Tibial artery (tissue), 4 donors: ENCODE data around the gene SLCO4A1.

ENCODE experiments used
- DNase-seq, 2 donors: peaks; one replicate each; pipeline ENCODE4 v3.0.0-alpha.2; 2019
- H3K27ac ChIP-seq, 2 donors: fragments of 200-600 bp; sonication (generic) in 1 of 2; 1 replicate in 1 of 2; 2 replicates in 1 of 2; pipeline ENCODE4 v1.5.1; 2018 to 2019; ENCODE audit warnings: mild to moderate bottlenecking in 1 of 2
- H3K27me3 ChIP-seq, 2 donors: fragments of 200-600 bp; sonication (generic) in 1 of 2; one replicate each; pipeline versions ENCODE4 v1.5.1 to v1.6.0; 2016 to 2019
- H3K36me3 ChIP-seq, 3 donors: fragments of 200-600 bp; sonication (generic) in 2 of 3; one replicate each; pipeline ENCODE4 v1.5.1; 2016 to 2019; ENCODE audit warnings: mild to moderate bottlenecking in 2 of 3
- H3K4me1 ChIP-seq, 4 donors: fragments of 200-600 bp; sonication (generic) in 2 of 4; 1 replicate in 3 of 4; 2 replicates in 1 of 4; pipeline ENCODE4 v1.5.1; 2016 to 2019
- H3K4me3 ChIP-seq, 2 donors: fragments of 200-600 bp; sonication (generic) in 1 of 2; 1 replicate in 1 of 2; 2 replicates in 1 of 2; pipeline ENCODE4 v1.5.1; 2018 to 2019; ENCODE audit warnings: mild to moderate bottlenecking in 2 of 2
- H3K9me3 ChIP-seq, 3 donors: fragments of 200-600 bp; sonication (generic) in 1 of 3; one replicate each; pipeline ENCODE4 v1.5.1; 2016 to 2019
- intact Hi-C: fragments of 100-400 bp; cut with DNase I; formaldehyde crosslinking; loops from one replicate; pipeline ENCODE4 v1.15.0; 2023; ENCODE audit warnings: low total_unique reads
- TF ChIP-seq, protein P1 (sequence below), 2 experiments: fragments of 200-600 bp in 1 of 2; fragments of 450-650 bp in 1 of 2; IDR thresholded peaks; one replicate each; pipeline ENCODE4 v1.5.1; 2017 to 2019; ENCODE audit warnings: antibody characterized with exemption in 2 of 2, mild to moderate bottlenecking in 1 of 2, moderate library complexity in 1 of 2

Gene SLCO4A1

DNA sequence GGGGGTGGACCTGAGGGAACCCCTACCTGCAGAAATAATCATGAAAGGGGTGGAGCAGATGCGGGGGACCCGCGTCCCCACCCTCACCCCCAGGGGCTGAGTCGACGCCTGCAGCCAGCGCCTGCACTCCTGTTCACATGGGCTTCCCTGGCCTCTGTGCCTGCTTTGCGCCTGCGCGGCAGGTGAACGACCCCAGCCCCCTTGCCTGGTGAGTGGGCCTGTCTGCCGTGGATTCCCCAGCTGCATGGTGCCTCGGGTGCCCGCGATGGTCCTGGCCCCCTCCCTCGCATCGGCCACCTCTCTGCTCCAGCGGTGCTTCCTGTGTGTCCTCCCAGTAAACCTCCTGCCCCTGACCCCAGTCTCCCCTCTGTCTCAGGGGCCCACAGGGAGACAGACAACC is 47.6 kb downstream of the SLCO4A1 start:
- DNase-seq = no peak
- no peaks in the 10 kb centered on the region for H3K9me3 ChIP-seq
- intact Hi-C loops = no loop called here
- TF ChIP-seq, protein P1, sequence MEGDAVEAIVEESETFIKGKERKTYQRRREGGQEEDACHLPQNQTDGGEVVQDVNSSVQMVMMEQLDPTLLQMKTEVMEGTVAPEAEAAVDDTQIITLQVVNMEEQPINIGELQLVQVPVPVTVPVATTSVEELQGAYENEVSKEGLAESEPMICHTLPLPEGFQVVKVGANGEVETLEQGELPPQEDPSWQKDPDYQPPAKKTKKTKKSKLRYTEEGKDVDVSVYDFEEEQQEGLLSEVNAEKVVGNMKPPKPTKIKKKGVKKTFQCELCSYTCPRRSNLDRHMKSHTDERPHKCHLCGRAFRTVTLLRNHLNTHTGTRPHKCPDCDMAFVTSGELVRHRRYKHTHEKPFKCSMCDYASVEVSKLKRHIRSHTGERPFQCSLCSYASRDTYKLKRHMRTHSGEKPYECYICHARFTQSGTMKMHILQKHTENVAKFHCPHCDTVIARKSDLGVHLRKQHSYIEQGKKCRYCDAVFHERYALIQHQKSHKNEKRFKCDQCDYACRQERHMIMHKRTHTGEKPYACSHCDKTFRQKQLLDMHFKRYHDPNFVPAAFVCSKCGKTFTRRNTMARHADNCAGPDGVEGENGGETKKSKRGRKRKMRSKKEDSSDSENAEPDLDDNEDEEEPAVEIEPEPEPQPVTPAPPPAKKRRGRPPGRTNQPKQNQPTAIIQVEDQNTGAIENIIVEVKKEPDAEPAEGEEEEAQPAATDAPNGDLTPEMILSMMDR (IDR thresholded peaks at IDR 0.05) = no peak
- no peaks in the 10 kb centered on the region for H3K36me3 ChIP-seq
- no peak overlapping the region for H3K4me3 ChIP-seq
- peaks cover 0 to 3% (median 0%) of the 10 kb centered on the region in 4 donors for H3K4me1 ChIP-seq
- H3K27ac ChIP-seq = no peak overlapping the region
- H3K27me3 ChIP-seq = peaks cover 0 to 85% of the 10 kb centered on the region in 2 donors

GRCh38 chr20:62690261-62690820 is 48.0 kb downstream of the SLCO4A1 start:
- Histone ChIP-seq H3K27me3 (peaks cover 0 to 85% of the 10 kb centered on the region in 2 donors), H3K4me1 (peaks cover 0 to 3% (median 0%) of the 10 kb centered on the region in 4 donors), H3K4me3 (no peak overlapping the region), H3K36me3 (no peaks in the 10 kb centered on the region), H3K27ac (no peak overlapping the region), H3K9me3 (no peaks in the 10 kb centered on the region)
- intact Hi-C loops = no loop called here
- TF ChIP-seq, protein P1 (IDR thresholded peaks at IDR 0.05) = no peak
- DNase-seq = no peak

- DNase-seq = no peak
- peaks cover 0 to 80% of the 10 kb centered on the region in 2 donors for H3K27me3 ChIP-seq
- TF ChIP-seq, protein P1 (IDR thresholded peaks at IDR 0.05) = no peak
- H3K4me1 ChIP-seq = no peaks in the 10 kb centered on the region
- H3K27ac ChIP-seq = no peak overlapping the region
- H3K4me3 ChIP-seq = no peak overlapping the region
- H3K36me3 ChIP-seq = no peaks in the 10 kb centered on the region
- no peaks in the 10 kb centered on the region for H3K9me3 ChIP-seq
- intact Hi-C loops = no loop called here
These were observed 49.2 kb downstream of the SLCO4A1 start for GRCh38 chr20:62691487-62691886.

- TF ChIP-seq, protein P1 (IDR thresholded peaks at IDR 0.05) = no peak
- DNase-seq = no peak
- Histone ChIP-seq H3K27me3 (peaks cover 0 to 79% of the 10 kb centered on the region in 2 donors), H3K4me3 (no peak overlapping the region), H3K4me1 (no peaks in the 10 kb centered on the region), H3K9me3 (no peaks in the 10 kb centered on the region), H3K27ac (no peak overlapping the region), H3K36me3 (no peaks in the 10 kb centered on the region)
- intact Hi-C loops = no loop called here
These were observed 49.9 kb downstream of the SLCO4A1 start for GRCh38 chr20:62692176-62692575.

DNA sequence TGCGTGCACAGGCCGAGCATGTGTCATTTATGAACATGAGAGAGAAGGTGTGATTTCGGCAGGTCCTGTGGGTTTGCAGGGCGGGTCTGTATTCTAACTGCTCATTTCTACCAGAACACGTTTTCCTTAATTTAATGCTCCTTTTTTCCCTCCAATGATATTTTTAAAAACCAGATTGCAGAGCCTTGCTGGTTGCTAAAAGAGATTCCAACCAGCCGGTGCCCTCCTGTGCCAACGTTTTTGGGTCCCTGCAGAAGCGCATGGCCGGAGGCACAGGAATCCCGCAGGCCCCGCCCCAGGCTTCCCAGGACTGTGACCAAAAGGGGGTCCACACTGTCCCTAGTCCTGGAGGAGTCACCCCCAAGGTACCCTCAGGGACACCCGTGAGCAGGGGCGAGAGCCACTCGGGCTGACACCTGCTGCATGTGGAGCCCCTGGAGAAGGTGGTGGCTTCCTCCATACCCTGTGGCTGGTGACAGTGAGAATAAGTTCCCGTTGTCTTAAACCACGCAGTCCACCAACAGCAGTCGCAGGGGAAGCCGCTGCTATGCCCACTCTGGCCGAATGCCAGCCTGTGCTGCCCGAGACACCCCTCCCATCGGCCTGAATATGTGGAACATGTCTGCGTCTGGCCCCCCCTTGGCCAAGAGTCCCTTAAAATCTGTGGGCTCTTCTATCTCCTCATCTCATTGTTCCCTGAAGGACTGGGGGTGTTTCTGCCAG is 50.7 kb downstream of the SLCO4A1 start:
- TF ChIP-seq, protein P1 (IDR thresholded peaks at IDR 0.05) = no peak
- H3K4me1 ChIP-seq = no peaks in the 10 kb centered on the region
- no peaks in the 10 kb centered on the region for H3K9me3 ChIP-seq
- no peak for DNase-seq
- intact Hi-C loops = no loop called here
- H3K4me3 ChIP-seq = no peak overlapping the region
- no peak overlapping the region for H3K27ac ChIP-seq
- no peaks in the 10 kb centered on the region for H3K36me3 ChIP-seq
- H3K27me3 ChIP-seq = peaks cover 0 to 79% of the 10 kb centered on the region in 2 donors
